Peyer's patch (tissue), 4 donors: ENCODE data around the gene ENPP3.

Experiments
- POLR2A ChIP-seq, 2 donors: fragments of 450-650 bp; IDR thresholded peaks; one replicate each; pipeline ENCODE4 v1.5.1; 2017; ENCODE audit warnings: antibody characterized with exemption in 2 of 2, mild to moderate bottlenecking in 2 of 2, moderate library complexity in 2 of 2
- TF ChIP-seq, protein P1 (sequence below), 6 experiments: fragments of 450-650 bp in 4 of 6; fragments of 200-600 bp in 2 of 6; sonication (generic) in 1 of 6; IDR thresholded peaks; one replicate each; pipeline ENCODE4 v1.5.1; 2017 to 2019; ENCODE audit warnings: antibody characterized with exemption in 6 of 6, mild to moderate bottlenecking in 3 of 6, moderate library complexity in 1 of 6

DNA sequence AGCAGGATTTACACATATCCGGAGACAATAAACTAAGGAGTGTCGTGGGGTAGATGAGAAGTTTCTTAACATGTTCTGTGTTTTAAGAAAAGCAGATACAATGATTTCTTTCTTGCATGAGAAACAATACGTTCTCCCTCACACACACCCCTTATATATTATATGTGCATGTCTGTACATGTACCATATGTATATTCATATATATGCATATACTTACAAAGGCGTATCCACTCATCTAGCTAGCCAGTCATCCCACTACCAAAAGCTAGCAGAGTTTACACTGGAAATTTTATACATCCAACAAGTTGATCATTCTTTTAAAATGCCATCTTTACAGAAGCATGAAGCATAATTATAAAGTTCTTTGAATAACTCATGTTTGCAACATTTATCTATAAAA is 49.2 kb upstream of the ENPP3 start:
- TF ChIP-seq, protein P1, sequence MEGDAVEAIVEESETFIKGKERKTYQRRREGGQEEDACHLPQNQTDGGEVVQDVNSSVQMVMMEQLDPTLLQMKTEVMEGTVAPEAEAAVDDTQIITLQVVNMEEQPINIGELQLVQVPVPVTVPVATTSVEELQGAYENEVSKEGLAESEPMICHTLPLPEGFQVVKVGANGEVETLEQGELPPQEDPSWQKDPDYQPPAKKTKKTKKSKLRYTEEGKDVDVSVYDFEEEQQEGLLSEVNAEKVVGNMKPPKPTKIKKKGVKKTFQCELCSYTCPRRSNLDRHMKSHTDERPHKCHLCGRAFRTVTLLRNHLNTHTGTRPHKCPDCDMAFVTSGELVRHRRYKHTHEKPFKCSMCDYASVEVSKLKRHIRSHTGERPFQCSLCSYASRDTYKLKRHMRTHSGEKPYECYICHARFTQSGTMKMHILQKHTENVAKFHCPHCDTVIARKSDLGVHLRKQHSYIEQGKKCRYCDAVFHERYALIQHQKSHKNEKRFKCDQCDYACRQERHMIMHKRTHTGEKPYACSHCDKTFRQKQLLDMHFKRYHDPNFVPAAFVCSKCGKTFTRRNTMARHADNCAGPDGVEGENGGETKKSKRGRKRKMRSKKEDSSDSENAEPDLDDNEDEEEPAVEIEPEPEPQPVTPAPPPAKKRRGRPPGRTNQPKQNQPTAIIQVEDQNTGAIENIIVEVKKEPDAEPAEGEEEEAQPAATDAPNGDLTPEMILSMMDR (IDR thresholded peaks at IDR 0.05) = no peak
- no peak for TF ChIP-seq POLR2A (IDR thresholded peaks at IDR 0.05)
